Hematopoietic multipotent progenitor cell treated with erythropoietin and hydrocortisone succinate and interleukin-3 and kit ligand, for 15 days (in vitro differentiated cells): ENCODE results near the gene PAXIP1.
A peak's percentile ranks its signal among the peaks of the same experiment; 100 is the strongest.

Source experiments
- DNase-seq: peaks from one replicate; pipeline ENCODE4 v3.0.0-alpha.2; 2015; ENCODE audit warnings: low spot score

Gene PAXIP1

GRCh38 chr7:154990964-154991540 is 11.9 kb downstream of the PAXIP1 start:
- no peak for DNase-seq

GRCh38 chr7:154987571-154987970 is 15.4 kb downstream of the PAXIP1 start:
- DNase-seq, result no peak

- DNase-seq, result no peak
Measured at GRCh38 chr7:154986200-154986945, 16.6 kb downstream of the PAXIP1 start.

GRCh38 chr7:154985230-154985629 is 17.7 kb downstream of the PAXIP1 start:
- DNase-seq, result no peak

- DNase-seq, result no peak
Measured at GRCh38 chr7:154984601-154985188, 18.2 kb downstream of the PAXIP1 start.

GRCh38 chr7:154978017-154978416 is 24.9 kb downstream of the PAXIP1 start:
- no peak for DNase-seq

- no peak for DNase-seq
Measured at GRCh38 chr7:154977250-154977649, 25.7 kb downstream of the PAXIP1 start.

GRCh38 chr7:154976844-154977243 is 26.1 kb downstream of the PAXIP1 start:
- DNase-seq, result no peak

GRCh38 chr7:154975984-154976383 is 26.9 kb downstream of the PAXIP1 start:
- no peak for DNase-seq

- no peak for DNase-seq
Measured at GRCh38 chr7:154973381-154973780, 29.5 kb downstream of the PAXIP1 start.

- no peak for DNase-seq
Measured at GRCh38 chr7:154968336-154969001, 34.5 kb downstream of the PAXIP1 start.

- no peak for DNase-seq
Measured at GRCh38 chr7:154967401-154967955, 35.4 kb downstream of the PAXIP1 start.

GRCh38 chr7:154965014-154965413 is 37.9 kb downstream of the PAXIP1 start:
- no peak for DNase-seq

- DNase-seq, result no peak
Measured at GRCh38 chr7:154960063-154960790, 42.7 kb downstream of the PAXIP1 start.

- no peak for DNase-seq
Measured at GRCh38 chr7:154956427-154956826, 46.5 kb downstream of the PAXIP1 start.

GRCh38 chr7:154953006-154953684 is 49.8 kb downstream of the PAXIP1 start:
- DNase-seq, result peak; percentile 69

- no peak for DNase-seq
Measured at GRCh38 chr7:154950960-154951359, 52.0 kb downstream of the PAXIP1 start.

- DNase-seq, result no peak
Measured at GRCh38 chr7:154947604-154948003, 55.3 kb downstream of the PAXIP1 start.

GRCh38 chr7:154946166-154946565 is 56.8 kb downstream of the PAXIP1 start:
- DNase-seq, result no peak

GRCh38 chr7:154943906-154944305 is 59.0 kb downstream of the PAXIP1 start:
- no peak for DNase-seq

GRCh38 chr7:154942691-154943090 is 60.2 kb downstream of the PAXIP1 start:
- DNase-seq, result no peak
